Vagina (tissue), 2 donors: Measurements from ENCODE around the gene IL24. TPM values are rescaled to one million over a fixed set of nuclear protein-coding genes. Genes with fewer than 3 reads are reported as not detected.
"Not testable (repeated sequence)": the region's sequence is repeated elsewhere in the genome, so short reads cannot be mapped to it uniquely, and the experiment has no call there.

Experiments used
- DNase-seq, 2 donors: peaks; one replicate each; pipeline ENCODE4 v3.0.0-alpha.2; 2017; ENCODE audit errors: extremely low spot score in 2 of 2
- H3K27ac ChIP-seq: fragments of 200-600 bp; sonication (generic); one replicate; pipeline ENCODE4 v1.5.1; 2019
- H3K27me3 ChIP-seq: fragments of 200-600 bp; sonication (generic); one replicate; pipeline ENCODE4 v1.5.1; 2019
- H3K36me3 ChIP-seq, 2 donors: fragments of 200-600 bp; sonication (generic); one replicate each; pipeline ENCODE4 v1.5.1; 2017 to 2019
- H3K4me1 ChIP-seq: fragments of 200-600 bp; sonication (generic); one replicate; pipeline ENCODE4 v1.5.1; 2019
- H3K4me3 ChIP-seq, 2 donors: fragments of 200-600 bp; sonication (generic); 1 replicate in 1 of 2; 2 replicates in 1 of 2; pipeline ENCODE4 v1.5.1; 2016 to 2019
- H3K9me3 ChIP-seq: fragments of 200-600 bp; sonication (generic); one replicate; pipeline ENCODE4 v1.5.1; 2019
- POLR2A ChIP-seq, 2 donors: fragments of 450-650 bp; IDR thresholded peaks; one replicate each; pipeline ENCODE4 v1.6.1; 2017; ENCODE audit warnings: antibody characterized with exemption in 2 of 2, mild to moderate bottlenecking in 2 of 2, moderate library complexity in 2 of 2
- POLR2AphosphoS5 ChIP-seq, 2 donors: sonication (generic); formaldehyde crosslinking; IDR thresholded peaks; one replicate each; pipeline ENCODE4 v1.9.0; 2017; ENCODE audit warnings: antibody characterized with exemption in 2 of 2, mild to moderate bottlenecking in 2 of 2, low read depth in 1 of 2; ENCODE audit not compliant: insufficient read depth in 1 of 2
- intact Hi-C: fragments of 100-400 bp; cut with DNase I; formaldehyde crosslinking; loops from one replicate; pipeline ENCODE4 v1.15.1; 2023
- total RNA-seq: library from RNA; depleted of rRNA; stranded (reverse); fragments of >200 nt; gene quantifications from one replicate; pipeline ENCODE4 v1.2.3, GENCODE V29; 2016
- TF ChIP-seq, protein P1 (sequence below), 3 experiments: fragments of 450-650 bp in 2 of 3; fragments of 200-600 bp in 1 of 3; sonication (generic) in 1 of 3; IDR thresholded peaks; one replicate each; pipeline ENCODE4 v1.5.1; 2017 to 2019; ENCODE audit warnings: antibody characterized with exemption in 3 of 3, mild to moderate bottlenecking in 2 of 3, moderate library complexity in 2 of 3

The IL24 gene, protein sequence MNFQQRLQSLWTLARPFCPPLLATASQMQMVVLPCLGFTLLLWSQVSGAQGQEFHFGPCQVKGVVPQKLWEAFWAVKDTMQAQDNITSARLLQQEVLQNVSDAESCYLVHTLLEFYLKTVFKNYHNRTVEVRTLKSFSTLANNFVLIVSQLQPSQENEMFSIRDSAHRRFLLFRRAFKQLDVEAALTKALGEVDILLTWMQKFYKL
- total RNA-seq: 1.5 TPM

DNA sequence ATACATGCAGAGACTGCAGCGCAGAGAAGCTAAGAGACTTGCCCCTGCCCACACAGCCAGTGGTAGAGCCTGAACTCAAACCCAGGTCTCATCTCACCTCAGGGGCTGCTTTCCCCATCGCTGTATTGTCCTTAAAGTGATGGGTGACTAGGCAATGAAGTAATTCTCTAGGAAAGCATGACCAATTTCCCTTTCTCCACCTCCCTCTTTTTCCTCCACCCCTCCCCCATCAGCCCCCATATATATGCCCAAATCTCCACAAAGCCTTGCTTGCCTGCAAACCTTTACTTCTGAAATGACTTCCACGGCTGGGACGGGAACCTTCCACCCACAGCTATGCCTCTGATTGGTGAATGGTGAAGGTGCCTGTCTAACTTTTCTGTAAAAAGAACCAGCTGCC is at the start of gene IL24:
Gene IL24 (plus strand): TSS at position 269 of the 400 bp plus-strand sequence. CDS start 390 bp downstream, outside the sequence.
- no peak within 1 kb of the TSS for H3K27ac ChIP-seq
- DNase-seq: no peak
- H3K9me3 ChIP-seq: no peaks in the 10 kb centered on the region
- TF ChIP-seq POLR2A (IDR thresholded peaks at IDR 0.05): no peak
- TF ChIP-seq, protein P1, sequence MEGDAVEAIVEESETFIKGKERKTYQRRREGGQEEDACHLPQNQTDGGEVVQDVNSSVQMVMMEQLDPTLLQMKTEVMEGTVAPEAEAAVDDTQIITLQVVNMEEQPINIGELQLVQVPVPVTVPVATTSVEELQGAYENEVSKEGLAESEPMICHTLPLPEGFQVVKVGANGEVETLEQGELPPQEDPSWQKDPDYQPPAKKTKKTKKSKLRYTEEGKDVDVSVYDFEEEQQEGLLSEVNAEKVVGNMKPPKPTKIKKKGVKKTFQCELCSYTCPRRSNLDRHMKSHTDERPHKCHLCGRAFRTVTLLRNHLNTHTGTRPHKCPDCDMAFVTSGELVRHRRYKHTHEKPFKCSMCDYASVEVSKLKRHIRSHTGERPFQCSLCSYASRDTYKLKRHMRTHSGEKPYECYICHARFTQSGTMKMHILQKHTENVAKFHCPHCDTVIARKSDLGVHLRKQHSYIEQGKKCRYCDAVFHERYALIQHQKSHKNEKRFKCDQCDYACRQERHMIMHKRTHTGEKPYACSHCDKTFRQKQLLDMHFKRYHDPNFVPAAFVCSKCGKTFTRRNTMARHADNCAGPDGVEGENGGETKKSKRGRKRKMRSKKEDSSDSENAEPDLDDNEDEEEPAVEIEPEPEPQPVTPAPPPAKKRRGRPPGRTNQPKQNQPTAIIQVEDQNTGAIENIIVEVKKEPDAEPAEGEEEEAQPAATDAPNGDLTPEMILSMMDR (IDR thresholded peaks at IDR 0.05): no peak
- no peak for TF ChIP-seq POLR2AphosphoS5 (IDR thresholded peaks at IDR 0.05; ENCODE audit: insufficient read depth in 1 of 2, low read depth in 1 of 2)
- H3K4me3 ChIP-seq: no peak within 1 kb of the TSS
- peaks cover 18% of the 10 kb centered on the region for H3K4me1 ChIP-seq
- intact Hi-C loops: no loop called here
- no peaks in the 10 kb centered on the region for H3K36me3 ChIP-seq
- no peaks in the 10 kb centered on the region for H3K27me3 ChIP-seq

DNA sequence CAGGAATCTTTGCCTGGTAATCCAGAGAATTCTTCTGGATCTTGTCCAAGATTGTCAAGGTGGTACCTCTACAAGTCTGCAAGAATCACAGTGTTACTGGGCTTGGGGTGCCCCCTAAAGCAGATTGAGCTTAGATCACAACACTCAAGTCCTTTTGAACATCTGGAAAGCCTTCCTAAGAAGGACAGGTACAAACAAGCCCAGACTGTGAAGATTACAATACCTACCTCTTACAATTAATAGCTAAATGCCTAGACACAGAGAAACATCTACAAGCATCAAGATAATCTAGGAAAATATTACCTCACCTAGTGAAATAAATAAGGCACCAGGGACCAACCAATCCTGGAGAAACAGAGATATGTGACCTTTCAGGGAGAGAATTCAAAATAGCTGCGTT is 49.3 kb upstream of the IL24 start:
- Histone ChIP-seq H3K27ac (no peak overlapping the region), H3K36me3 (no peaks in the 10 kb centered on the region), H3K9me3 (no peaks in the 10 kb centered on the region), H3K27me3 (no peaks in the 10 kb centered on the region), H3K4me3 (no peak overlapping the region), H3K4me1 (no peaks in the 10 kb centered on the region)
- no peak for TF ChIP-seq POLR2AphosphoS5 (IDR thresholded peaks at IDR 0.05; ENCODE audit: insufficient read depth in 1 of 2, low read depth in 1 of 2)
- TF ChIP-seq, protein P1 (IDR thresholded peaks at IDR 0.05): no peak
- no peak for TF ChIP-seq POLR2A (IDR thresholded peaks at IDR 0.05)
- no peak for DNase-seq
- intact Hi-C loops: no loop called here

DNA sequence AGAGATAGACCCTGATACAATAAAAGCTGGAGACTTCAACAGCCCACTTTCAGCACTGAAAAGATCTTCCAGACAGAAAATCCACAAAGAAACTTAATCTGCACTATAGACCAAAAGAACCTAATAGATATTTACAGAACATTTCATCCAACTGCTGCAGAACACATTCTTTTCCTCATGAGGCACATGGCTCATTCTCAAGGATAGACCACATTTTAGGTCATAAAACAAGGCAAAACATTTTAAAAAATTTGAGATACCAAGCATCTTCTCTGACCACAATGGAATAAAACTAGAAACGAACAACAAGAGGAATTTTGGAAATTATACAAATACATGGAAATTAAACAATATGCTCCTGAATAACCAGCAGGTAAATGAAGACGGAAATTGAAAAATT is 46.8 kb upstream of the IL24 start:
- Histone ChIP-seq H3K27ac (no peak overlapping the region), H3K27me3 (no peaks in the 10 kb centered on the region), H3K36me3 (no peaks in the 10 kb centered on the region), H3K9me3 (no peaks in the 10 kb centered on the region), H3K4me1 (no peaks in the 10 kb centered on the region), H3K4me3 (no peak overlapping the region)
- intact Hi-C loops: no loop called here
- TF ChIP-seq, protein P1 (IDR thresholded peaks at IDR 0.05): no peak
- TF ChIP-seq POLR2A (IDR thresholded peaks at IDR 0.05): no peak
- no peak for TF ChIP-seq POLR2AphosphoS5 (IDR thresholded peaks at IDR 0.05; ENCODE audit: insufficient read depth in 1 of 2, low read depth in 1 of 2)
- no peak for DNase-seq

DNA sequence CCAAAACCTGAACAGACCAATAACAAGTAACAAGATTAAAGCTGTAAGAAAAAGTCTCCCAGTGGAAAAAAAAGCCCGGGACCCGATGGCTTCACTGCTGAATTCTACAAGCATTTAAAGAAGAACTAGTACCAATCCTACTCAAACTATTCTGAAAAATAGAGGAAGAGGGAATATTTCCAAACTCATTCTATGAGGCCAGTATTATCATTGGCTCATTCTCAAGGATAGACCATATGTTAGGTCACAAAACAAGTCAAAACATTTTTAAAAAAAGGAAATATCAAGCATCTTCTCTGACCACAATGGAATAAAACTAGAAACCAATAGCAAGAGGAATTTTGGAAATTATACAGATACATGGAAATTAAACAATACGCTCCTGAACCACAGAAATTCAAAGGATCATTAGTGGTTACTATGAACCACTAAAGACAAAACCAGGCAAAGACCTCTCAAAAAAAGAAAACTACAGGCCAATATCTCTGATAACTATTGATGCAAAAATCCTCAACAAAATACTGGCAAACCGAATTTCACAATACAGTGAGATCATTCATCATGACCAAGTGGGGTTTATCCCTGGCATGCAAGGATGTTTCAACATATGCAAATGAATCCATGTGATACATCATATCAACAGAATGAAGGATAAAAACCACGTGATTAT is 45.8 kb upstream of the IL24 start:
- H3K36me3 ChIP-seq: no peaks in the 10 kb centered on the region
- intact Hi-C loops: no loop called here

DNA sequence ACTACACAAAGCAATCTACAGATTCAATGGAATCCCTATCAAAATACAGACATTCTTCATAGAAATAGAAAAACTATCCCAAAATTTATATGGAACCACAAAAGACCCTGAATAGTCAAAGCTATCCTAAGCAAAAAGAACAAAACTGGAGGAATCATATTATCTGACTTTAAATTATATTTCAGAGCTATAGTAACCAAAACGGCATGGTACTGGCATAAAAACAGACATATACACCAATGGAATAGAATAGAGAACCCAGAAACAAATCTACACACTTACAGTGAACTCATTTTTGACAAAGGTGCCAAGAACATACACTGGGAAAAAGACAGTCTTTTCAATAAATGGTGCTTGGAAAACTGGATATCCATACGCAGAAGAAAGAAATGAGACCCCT is 44.6 kb upstream of the IL24 start:
- H3K4me3 ChIP-seq, H3K27me3 ChIP-seq, H3K9me3 ChIP-seq, H3K36me3 ChIP-seq, intact Hi-C loops, H3K27ac ChIP-seq, DNase-seq, H3K4me1 ChIP-seq: not testable (repeated sequence)

More for the DNA sequence above, 45.8 kb upstream of the IL24 start:
- H3K4me1 ChIP-seq: no peaks in the 10 kb centered on the region
- TF ChIP-seq, protein P1 (IDR thresholded peaks at IDR 0.05): no peak
- no peak for TF ChIP-seq POLR2A (IDR thresholded peaks at IDR 0.05)
- no peak for TF ChIP-seq POLR2AphosphoS5 (IDR thresholded peaks at IDR 0.05; ENCODE audit: insufficient read depth in 1 of 2, low read depth in 1 of 2)
- H3K9me3 ChIP-seq: no peaks in the 10 kb centered on the region
- no peak for DNase-seq
- no peak overlapping the region for H3K27ac ChIP-seq
- no peak overlapping the region for H3K4me3 ChIP-seq
- H3K27me3 ChIP-seq: no peaks in the 10 kb centered on the region

DNA sequence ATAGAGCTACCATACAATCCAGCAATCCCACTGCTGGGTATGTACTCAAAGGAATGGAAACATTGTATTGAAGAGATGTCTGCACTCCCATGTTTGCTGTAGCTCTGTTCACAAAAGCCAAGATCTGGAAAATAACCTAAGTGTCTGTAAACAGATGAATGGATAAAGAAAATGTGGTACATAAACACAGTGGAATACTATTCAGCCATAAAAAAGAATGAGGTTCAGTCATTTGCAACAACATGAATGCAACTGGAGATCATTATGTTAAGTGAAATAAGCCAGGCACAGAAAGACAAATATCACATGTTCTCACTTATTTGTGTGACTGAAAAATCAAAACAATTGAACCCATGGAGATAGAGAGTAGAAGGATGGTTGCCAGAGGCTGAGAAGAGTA is 43.5 kb upstream of the IL24 start:
- H3K27ac ChIP-seq, intact Hi-C loops, H3K4me1 ChIP-seq, H3K27me3 ChIP-seq, DNase-seq, H3K9me3 ChIP-seq, H3K4me3 ChIP-seq, H3K36me3 ChIP-seq: not testable (repeated sequence)
